Keratinocyte (primary cell): Measurements from ENCODE around the gene GAS6. TPM values are rescaled to one million over a fixed set of nuclear protein-coding genes. Genes with fewer than 3 reads are reported as not detected.

Experiments used
- DNase-seq: peaks from one replicate; pipeline ENCODE4 v3.0.0-alpha.2; 2011; ENCODE audit warnings: low read depth, missing footprints, low spot score
- FAIRE-seq: peaks from 2 replicates; lab custom pipeline; 2011; peaks lifted over from hg19 to GRCh38; lab: Jason Lieb, UNC
- H2AFZ ChIP-seq: 2 replicates; pipeline ENCODE4 v1.6.0; 2012; ENCODE audit warnings: low read length, control low read depth, inconsistent platforms; ENCODE audit not compliant: control insufficient read depth
- H3K27ac ChIP-seq: 2 replicates; pipeline ENCODE4 v1.5.1; 2011; ENCODE audit warnings: low read length; ENCODE audit not compliant: control insufficient read depth, insufficient read depth
- H3K27me3 ChIP-seq: 3 replicates; pipeline ENCODE4 v1.6.0; 2011; ENCODE audit warnings: low read length; ENCODE audit not compliant: control insufficient read depth, insufficient read depth; ENCODE audit errors: extremely low read depth
- H3K36me3 ChIP-seq, 2 experiments: 2 replicates in 1 of 2; 3 replicates in 1 of 2; pipeline ENCODE4 v1.5.1; 2011; ENCODE audit warnings: low read length in 2 of 2, mild to moderate bottlenecking in 1 of 2; ENCODE audit not compliant: control insufficient read depth in 2 of 2, insufficient read depth in 2 of 2; ENCODE audit errors: extremely low read depth in 1 of 2
- H3K4me1 ChIP-seq: 3 replicates; pipeline ENCODE4 v1.5.1; 2011; ENCODE audit warnings: low read length; ENCODE audit not compliant: control insufficient read depth, insufficient read depth; ENCODE audit errors: extremely low read depth
- H3K4me2 ChIP-seq: 3 replicates; pipeline ENCODE4 v1.6.0; 2011; ENCODE audit warnings: low read depth, low read length; ENCODE audit not compliant: control insufficient read depth, insufficient read depth; ENCODE audit errors: extremely low read depth
- H3K4me3 ChIP-seq, 3 experiments: fragments of 200-600 bp in 1 of 3; sonication (generic) in 1 of 3; 2 replicates in 2 of 3; 3 replicates in 1 of 3; pipeline ENCODE4 v1.5.1; 2011 to 2016; ENCODE audit warnings: low read length in 3 of 3, mild to moderate bottlenecking in 3 of 3, control low read depth in 2 of 3, inconsistent platforms in 1 of 3, low read depth in 1 of 3, mixed read lengths in 1 of 3, mixed run types in 1 of 3, moderate library complexity in 1 of 3; ENCODE audit not compliant: control insufficient read depth in 2 of 3, insufficient read depth in 2 of 3; ENCODE audit errors: extremely low read depth in 1 of 3
- H3K79me2 ChIP-seq: 2 replicates; pipeline ENCODE4 v1.6.0; 2012; ENCODE audit warnings: low read length; ENCODE audit not compliant: control insufficient read depth, insufficient read depth
- H3K9ac ChIP-seq: 3 replicates; pipeline ENCODE4 v1.6.0; 2011; ENCODE audit warnings: low read length; ENCODE audit not compliant: control insufficient read depth, insufficient read depth; ENCODE audit errors: extremely low read depth
- H3K9me1 ChIP-seq: 3 replicates; pipeline ENCODE4 v1.6.0; 2011; ENCODE audit warnings: low read length; ENCODE audit not compliant: control insufficient read depth, insufficient read depth; ENCODE audit errors: extremely low read depth
- H3K9me3 ChIP-seq: 2 replicates; pipeline ENCODE4 v1.5.1; 2012; ENCODE audit warnings: low read depth, low read length; ENCODE audit not compliant: control insufficient read depth
- H4K20me1 ChIP-seq: 3 replicates; pipeline ENCODE4 v1.6.0; 2011; ENCODE audit warnings: low read length; ENCODE audit not compliant: control insufficient read depth, insufficient read depth; ENCODE audit errors: extremely low read depth
- EZH2 ChIP-seq: IDR thresholded peaks from one replicate; pipeline ENCODE4 v1.6.1; 2012; ENCODE audit warnings: inconsistent platforms, mild to moderate bottlenecking, low read length, moderate library complexity
- dilution Hi-C: fragments of 300-500 bp; cut with MboI; formaldehyde crosslinking; loops from one replicate; pipeline ENCODE4 v1.7.0; 2020; ENCODE audit warnings: low sequenced_read_pairs; ENCODE audit not compliant: extremely low pct_ligation_motif_present
- polyA plus RNA-seq, 5 experiments: library from polyadenylated mRNA; depleted of rRNA in 3 of 5; stranded (reverse) in 3 of 5; stranded (forward) in 1 of 5; unstranded in 1 of 5; fragments of >200 nt; gene quantifications; 1 replicate in 1 of 5; 2 replicates in 3 of 5; 3 replicates in 1 of 5; pipeline versions ENCODE4 v1.2.1 to v1.2.3, GENCODE V29; 2011 to 2012; ENCODE audit warnings: missing spikeins in 2 of 5, low read depth in 1 of 5, low replicate concordance in 1 of 5
- TF ChIP-seq, protein P1 (sequence below), 3 experiments: IDR thresholded peaks in 1 of 3; conservative IDR thresholded peaks in 1 of 3; optimal IDR thresholded peaks in 1 of 3; 2 replicates in 2 of 3; 3 replicates in 1 of 3; pipeline versions ENCODE3 to v1.5.1; 2011; ENCODE audit warnings: low read length in 3 of 3, mild to moderate bottlenecking in 3 of 3, moderate library complexity in 2 of 3, control low read depth in 1 of 3, inconsistent platforms in 1 of 3; ENCODE audit not compliant: insufficient read depth in 2 of 3; ENCODE audit errors: extremely low read depth in 1 of 3

The GAS6 gene
- polyA plus RNA-seq, 1 donor (not counting 4 experiments of a cell fraction or from before 2014, with no cell fraction given) = 163 TPM

DNA sequence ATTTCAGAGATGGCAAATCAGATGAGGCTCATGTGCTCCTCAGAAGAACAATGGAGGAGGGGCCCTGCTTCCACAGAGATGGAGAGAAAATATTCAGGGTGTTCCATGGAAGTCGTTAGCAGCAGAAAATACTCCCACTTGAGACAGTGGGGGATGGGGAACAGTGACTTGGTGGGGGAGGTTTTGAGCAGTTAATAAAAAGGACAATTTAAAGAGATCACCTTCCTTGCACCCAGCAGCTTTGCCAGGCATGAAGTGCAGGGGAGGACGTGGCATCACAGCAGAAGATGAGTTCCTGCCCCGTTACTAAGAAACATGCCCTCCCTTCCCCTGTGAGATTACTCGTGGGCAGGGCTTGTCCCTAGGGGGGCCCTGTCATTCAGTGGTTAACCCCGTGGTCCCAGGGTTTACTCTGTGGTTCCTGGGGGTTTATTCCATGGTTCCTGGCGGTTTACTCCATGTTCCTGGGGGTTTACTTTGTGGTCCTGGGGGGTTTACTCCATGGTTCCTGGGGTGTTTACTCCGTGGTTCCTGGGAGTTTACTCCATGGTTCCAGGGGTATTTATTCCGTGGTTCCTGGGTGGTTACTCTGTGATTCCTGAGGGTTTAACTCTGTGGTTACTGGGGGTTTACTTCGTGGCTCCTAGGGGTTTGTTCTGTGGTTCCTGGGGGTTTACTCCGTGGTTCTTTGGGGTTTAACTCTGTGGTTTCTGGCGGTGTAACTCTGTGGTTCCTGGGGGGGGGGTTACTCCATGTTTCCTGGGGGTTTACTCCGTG lies 55.6 kb downstream of the GAS6 start:
- dilution Hi-C loops = no loop called here
- FAIRE-seq = no peak
- no peaks in the 10 kb centered on the region for H4K20me1 ChIP-seq

DNA sequence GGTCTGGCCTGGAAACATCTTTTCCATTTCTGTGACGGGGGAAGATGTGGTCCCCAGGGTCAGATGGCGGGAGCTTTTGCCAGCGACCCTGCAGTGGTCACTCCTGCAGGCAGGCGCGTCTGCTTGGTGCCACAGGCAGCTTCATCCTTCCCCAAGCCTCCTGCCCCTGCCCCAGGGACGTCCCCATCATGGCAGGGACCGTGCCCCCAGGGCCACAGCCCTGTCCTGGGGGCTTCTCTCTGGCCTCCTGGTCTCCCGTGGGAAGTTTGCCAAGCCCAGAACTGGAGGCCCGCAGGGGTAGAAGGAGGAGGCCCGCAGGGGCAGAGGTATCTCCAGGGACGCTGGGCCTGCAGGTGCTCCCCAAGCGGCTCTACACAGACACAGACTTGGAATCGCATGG lies 57.4 kb downstream of the GAS6 start:
- TF ChIP-seq, protein P1, sequence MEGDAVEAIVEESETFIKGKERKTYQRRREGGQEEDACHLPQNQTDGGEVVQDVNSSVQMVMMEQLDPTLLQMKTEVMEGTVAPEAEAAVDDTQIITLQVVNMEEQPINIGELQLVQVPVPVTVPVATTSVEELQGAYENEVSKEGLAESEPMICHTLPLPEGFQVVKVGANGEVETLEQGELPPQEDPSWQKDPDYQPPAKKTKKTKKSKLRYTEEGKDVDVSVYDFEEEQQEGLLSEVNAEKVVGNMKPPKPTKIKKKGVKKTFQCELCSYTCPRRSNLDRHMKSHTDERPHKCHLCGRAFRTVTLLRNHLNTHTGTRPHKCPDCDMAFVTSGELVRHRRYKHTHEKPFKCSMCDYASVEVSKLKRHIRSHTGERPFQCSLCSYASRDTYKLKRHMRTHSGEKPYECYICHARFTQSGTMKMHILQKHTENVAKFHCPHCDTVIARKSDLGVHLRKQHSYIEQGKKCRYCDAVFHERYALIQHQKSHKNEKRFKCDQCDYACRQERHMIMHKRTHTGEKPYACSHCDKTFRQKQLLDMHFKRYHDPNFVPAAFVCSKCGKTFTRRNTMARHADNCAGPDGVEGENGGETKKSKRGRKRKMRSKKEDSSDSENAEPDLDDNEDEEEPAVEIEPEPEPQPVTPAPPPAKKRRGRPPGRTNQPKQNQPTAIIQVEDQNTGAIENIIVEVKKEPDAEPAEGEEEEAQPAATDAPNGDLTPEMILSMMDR (optimal IDR thresholded peaks at IDR 0.05 in 1 of 3, IDR thresholded peaks at IDR 0.05 in 1 of 3, conservative IDR thresholded peaks at IDR 0.05 in 1 of 3; ENCODE audit: extremely low read depth in 1 of 3, insufficient read depth in 2 of 3, low read length in 3 of 3) = no peak
- TF ChIP-seq EZH2 = no peak
- H3K4me1 ChIP-seq = peaks cover 5% of the 10 kb centered on the region
- H3K4me3 ChIP-seq = no peak overlapping the region
- dilution Hi-C loops = no loop called here
- no peak overlapping the region for H3K4me2 ChIP-seq
- no peak overlapping the region for H2AFZ ChIP-seq
- FAIRE-seq = no peak
- no peak for DNase-seq
- no peak overlapping the region for H3K27ac ChIP-seq
- no peaks in the 10 kb centered on the region for H3K79me2 ChIP-seq
- H3K27me3 ChIP-seq = no peaks in the 10 kb centered on the region
- H3K9me3 ChIP-seq = peaks cover 3% of the 10 kb centered on the region
- H4K20me1 ChIP-seq = no peaks in the 10 kb centered on the region
- H3K36me3 ChIP-seq = no peaks in the 10 kb centered on the region
- no peak overlapping the region for H3K9ac ChIP-seq
- no peaks in the 10 kb centered on the region for H3K9me1 ChIP-seq

More for the DNA sequence above, 55.6 kb downstream of the GAS6 start:
- H3K9ac ChIP-seq = no peak overlapping the region
- no peaks in the 10 kb centered on the region for H3K4me1 ChIP-seq
- no peak for DNase-seq
- no peak overlapping the region for H3K4me2 ChIP-seq
- no peaks in the 10 kb centered on the region for H3K79me2 ChIP-seq
- TF ChIP-seq, protein P1 (optimal IDR thresholded peaks at IDR 0.05 in 1 of 3, IDR thresholded peaks at IDR 0.05 in 1 of 3, conservative IDR thresholded peaks at IDR 0.05 in 1 of 3; ENCODE audit: extremely low read depth in 1 of 3, insufficient read depth in 2 of 3, low read length in 3 of 3) = no peak
- no peak for TF ChIP-seq EZH2
- H3K4me3 ChIP-seq = no peak overlapping the region
- no peaks in the 10 kb centered on the region for H3K9me1 ChIP-seq
- H3K36me3 ChIP-seq = no peaks in the 10 kb centered on the region
- no peak overlapping the region for H3K27ac ChIP-seq
- H2AFZ ChIP-seq = no peak overlapping the region
- peaks cover 3% of the 10 kb centered on the region for H3K9me3 ChIP-seq
- no peaks in the 10 kb centered on the region for H3K27me3 ChIP-seq
